Mesenchymal stem cell (in vitro differentiated cells and primary cell): ENCODE measurements around the gene HSDL1.

Source experiments
- DNase-seq: peaks from one replicate; pipeline ENCODE4 v3.0.0-alpha.2; 2013
- H2AFZ ChIP-seq: one replicate; pipeline ENCODE4 v1.6.1; 2013; ENCODE audit warnings: low read depth, mild to moderate bottlenecking, control low read depth, inconsistent platforms, low read length, moderate library complexity
- H2AK5ac ChIP-seq: 2 replicates; pipeline ENCODE4 v1.6.1; 2013; ENCODE audit warnings: low read length, moderate library complexity, mild to moderate bottlenecking, inconsistent platforms; ENCODE audit not compliant: severe bottlenecking
- H2BK120ac ChIP-seq: one replicate; pipeline ENCODE4 v1.6.1; 2013; ENCODE audit warnings: low read depth, mild to moderate bottlenecking, inconsistent platforms, low read length, moderate library complexity
- H2BK12ac ChIP-seq, 2 experiments: one replicate each; pipeline ENCODE4 v1.6.1; 2013; ENCODE audit warnings: inconsistent platforms in 2 of 2, low read length in 2 of 2, mild to moderate bottlenecking in 2 of 2, moderate library complexity in 2 of 2, control low read depth in 1 of 2
- H2BK15ac ChIP-seq: one replicate; pipeline ENCODE4 v1.6.1; 2013; ENCODE audit warnings: mild to moderate bottlenecking, low read depth, inconsistent platforms; ENCODE audit not compliant: poor library complexity, severe bottlenecking
- H2BK5ac ChIP-seq: 2 replicates; pipeline ENCODE4 v1.6.1; 2013; ENCODE audit warnings: low read depth, mild to moderate bottlenecking, low read length, control low read depth, inconsistent platforms; ENCODE audit not compliant: poor library complexity, severe bottlenecking
- H3K14ac ChIP-seq, 2 experiments: one replicate each; pipeline ENCODE4 v1.6.1; 2013; ENCODE audit warnings: inconsistent platforms in 2 of 2, low read length in 2 of 2, control low read depth in 1 of 2, mild to moderate bottlenecking in 1 of 2, moderate library complexity in 1 of 2
- H3K18ac ChIP-seq, 2 experiments: one replicate each; pipeline ENCODE4 v1.6.1; 2013; ENCODE audit warnings: inconsistent platforms in 2 of 2, low read length in 2 of 2, control low read depth in 1 of 2, low read depth in 1 of 2, mild to moderate bottlenecking in 1 of 2
- H3K23ac ChIP-seq, 2 experiments: one replicate each; pipeline ENCODE4 v1.6.1; 2013; ENCODE audit warnings: inconsistent platforms in 2 of 2, low read length in 2 of 2, mild to moderate bottlenecking in 2 of 2, moderate library complexity in 2 of 2, control low read depth in 1 of 2
- H3K27ac ChIP-seq: 2 replicates; pipeline ENCODE4 v1.5.1; 2013; ENCODE audit warnings: mild to moderate bottlenecking, moderate library complexity, low read length, control low read depth, inconsistent platforms; ENCODE audit not compliant: poor library complexity, severe bottlenecking
- H3K27me3 ChIP-seq, 2 experiments: 2 replicates each; pipeline versions ENCODE4 v1.6.1 to v1.7.0; 2013; ENCODE audit warnings: low read length in 2 of 2, mild to moderate bottlenecking in 2 of 2, moderate library complexity in 2 of 2, control low read depth in 1 of 2, inconsistent platforms in 1 of 2; ENCODE audit not compliant: control insufficient read depth in 1 of 2, insufficient read depth in 1 of 2
- H3K36me3 ChIP-seq, 2 experiments: 2 replicates each; pipeline versions ENCODE4 v1.6.1 to v1.7.0; 2013; ENCODE audit warnings: low read length in 2 of 2, control low read depth in 1 of 2, inconsistent platforms in 1 of 2, low read depth in 1 of 2, mild to moderate bottlenecking in 1 of 2; ENCODE audit not compliant: insufficient read depth in 2 of 2, control insufficient read depth in 1 of 2
- H3K4ac ChIP-seq, 2 experiments: one replicate each; pipeline ENCODE4 v1.6.1; 2013; ENCODE audit warnings: inconsistent platforms in 2 of 2, low read length in 2 of 2, mild to moderate bottlenecking in 2 of 2, moderate library complexity in 2 of 2, control low read depth in 1 of 2, low read depth in 1 of 2
- H3K4me1 ChIP-seq: 2 replicates; pipeline ENCODE4 v1.6.1; 2013; ENCODE audit warnings: low read depth, low read length, control low read depth; ENCODE audit not compliant: control insufficient read depth, insufficient read depth
- H3K4me2 ChIP-seq: 2 replicates; pipeline ENCODE4 v1.6.1; 2013; ENCODE audit warnings: low read length, mild to moderate bottlenecking, inconsistent platforms; ENCODE audit not compliant: poor library complexity, severe bottlenecking
- H3K4me3 ChIP-seq, 2 experiments: 2 replicates each; pipeline versions ENCODE4 v1.5.1 to v1.7.0; 2013; ENCODE audit warnings: low read length in 2 of 2, mild to moderate bottlenecking in 2 of 2, control low read depth in 1 of 2, low read depth in 1 of 2; ENCODE audit not compliant: insufficient read depth in 1 of 2
- H3K79me1 ChIP-seq: replicated peaks from 2 replicates; pipeline ENCODE4 v1.6.1; 2013; ENCODE audit warnings: mild to moderate bottlenecking, control low read depth, low read length, inconsistent platforms; ENCODE audit not compliant: poor library complexity, severe bottlenecking
- H3K9ac ChIP-seq: 2 replicates; pipeline ENCODE4 v1.7.0; 2013; ENCODE audit warnings: mild to moderate bottlenecking, low read length, moderate library complexity
- H3K9me3 ChIP-seq: 2 replicates; pipeline ENCODE4 v1.7.0; 2013; ENCODE audit warnings: mild to moderate bottlenecking, low read length; ENCODE audit not compliant: control insufficient read depth
- H4K8ac ChIP-seq: one replicate; pipeline ENCODE4 v1.6.1; 2013; ENCODE audit warnings: inconsistent platforms, mild to moderate bottlenecking, low read length, moderate library complexity
- H4K91ac ChIP-seq: one replicate; pipeline ENCODE4 v1.6.1; 2013; ENCODE audit warnings: mild to moderate bottlenecking, low read length, inconsistent platforms
- WGBS: methylation state at CpG from one replicate; pipeline ENCODE4 v1.1.7; 2013; ENCODE audit warnings: mixed read lengths; 5-methylcytosine and 5-hydroxymethylcytosine counted together

Gene HSDL1

GRCh38 chr16:84155226-84155625 lies 10.2 kb upstream of the HSDL1 start:
- H3K9ac ChIP-seq, result no peak overlapping the region
- H3K23ac ChIP-seq, result no peak overlapping the region
- H2AFZ ChIP-seq, result no peak overlapping the region
- no peak overlapping the region for H3K14ac ChIP-seq
- H2BK12ac ChIP-seq, result no peak overlapping the region
- H3K27me3 ChIP-seq, result peaks cover 28 to 52% of the 10 kb centered on the region in 2 experiments
- no peak overlapping the region for H3K4me2 ChIP-seq
- H4K8ac ChIP-seq, result no peak overlapping the region
- H3K4me3 ChIP-seq, result no peak overlapping the region
- H2AK5ac ChIP-seq, result no peak overlapping the region
- no peak overlapping the region for H3K4ac ChIP-seq
- no peak overlapping the region for H2BK120ac ChIP-seq
- no peak for DNase-seq
- no peak overlapping the region for H2BK5ac ChIP-seq
- H3K18ac ChIP-seq, result no peak overlapping the region
- H3K36me3 ChIP-seq, result no peaks in the 10 kb centered on the region
- 92% methylated on average over 4 of the region's 4 CpGs for whole genome bisulfite sequencing
- H3K27ac ChIP-seq, result no peak overlapping the region
- peaks cover 5% of the 10 kb centered on the region for H3K4me1 ChIP-seq
- no peak overlapping the region for H4K91ac ChIP-seq
- no peak overlapping the region for H2BK15ac ChIP-seq
- no peaks in the 10 kb centered on the region for H3K79me1 ChIP-seq
- H3K9me3 ChIP-seq, result no peaks in the 10 kb centered on the region

GRCh38 chr16:84153660-84154214 lies 8.8 kb upstream of the HSDL1 start:
- H3K79me1 ChIP-seq, result no peaks in the 10 kb centered on the region
- H4K91ac ChIP-seq, result no peak overlapping the region
- no peak overlapping the region for H3K4me3 ChIP-seq
- no peak overlapping the region for H2BK120ac ChIP-seq
- no peaks in the 10 kb centered on the region for H3K36me3 ChIP-seq
- H3K23ac ChIP-seq, result no peak overlapping the region
- no peak overlapping the region for H2BK5ac ChIP-seq
- no peak overlapping the region for H3K14ac ChIP-seq
- no peak overlapping the region for H2BK15ac ChIP-seq
- H2AK5ac ChIP-seq, result no peak overlapping the region
- no peak overlapping the region for H3K27ac ChIP-seq
- no peak overlapping the region for H2BK12ac ChIP-seq
- no peak overlapping the region for H3K9ac ChIP-seq
- peaks cover 21 to 39% of the 10 kb centered on the region in 2 experiments for H3K27me3 ChIP-seq
- no peaks in the 10 kb centered on the region for H3K9me3 ChIP-seq
- no peak overlapping the region for H3K4me2 ChIP-seq
- WGBS, result 63% methylated on average over 8 of the region's 8 CpGs
- H2AFZ ChIP-seq, result no peak overlapping the region
- no peak for DNase-seq
- H3K4me1 ChIP-seq, result peaks cover 5% of the 10 kb centered on the region
- H3K4ac ChIP-seq, result no peak overlapping the region
- H4K8ac ChIP-seq, result no peak overlapping the region
- H3K18ac ChIP-seq, result no peak overlapping the region

GRCh38 chr16:84150926-84151325 lies 5.9 kb upstream of the HSDL1 start:
- DNase-seq, result no peak
- H2BK120ac ChIP-seq, result no peak overlapping the region
- no peak overlapping the region for H2BK5ac ChIP-seq
- no peak overlapping the region for H4K91ac ChIP-seq
- H3K4me1 ChIP-seq, result peaks cover 3% of the 10 kb centered on the region
- 79% methylated on average over 2 of the region's 3 CpGs for WGBS
- H3K14ac ChIP-seq, result no peak overlapping the region
- H2AFZ ChIP-seq, result no peak overlapping the region
- H3K4me2 ChIP-seq, result no peak overlapping the region
- H2BK12ac ChIP-seq, result no peak overlapping the region
- H3K36me3 ChIP-seq, result no peaks in the 10 kb centered on the region
- no peak overlapping the region for H3K18ac ChIP-seq
- H3K4me3 ChIP-seq, result no peak overlapping the region
- H3K4ac ChIP-seq, result no peak overlapping the region
- H2AK5ac ChIP-seq, result no peak overlapping the region
- H3K79me1 ChIP-seq, result no peaks in the 10 kb centered on the region
- H3K9ac ChIP-seq, result no peak overlapping the region
- H3K27ac ChIP-seq, result no peak overlapping the region
- H2BK15ac ChIP-seq, result no peak overlapping the region
- no peaks in the 10 kb centered on the region for H3K9me3 ChIP-seq
- H3K23ac ChIP-seq, result no peak overlapping the region
- H4K8ac ChIP-seq, result no peak overlapping the region
- peaks cover 18 to 38% of the 10 kb centered on the region in 2 experiments for H3K27me3 ChIP-seq

- H2AFZ ChIP-seq, result peak overlapping the region; percentile 57
- H3K23ac ChIP-seq, result peak overlapping the region in 1 of 2 experiments; percentile 32
- no peak overlapping the region for H3K14ac ChIP-seq
- no peak overlapping the region for H2BK5ac ChIP-seq
- peak overlapping the region; percentile 87 for H3K9ac ChIP-seq
- peak overlapping the region; percentile 80 for H2BK120ac ChIP-seq
- 2% methylated on average over 31 of the region's 39 CpGs for WGBS
- no peaks in the 10 kb centered on the region for H3K9me3 ChIP-seq
- no peak overlapping the region for H4K8ac ChIP-seq
- no peak overlapping the region for H2AK5ac ChIP-seq
- no peaks in the 10 kb centered on the region for H3K36me3 ChIP-seq
- peak; percentile 41 for DNase-seq
- H3K79me1 ChIP-seq, result peaks cover 14% of the 10 kb centered on the region
- H3K4me3 ChIP-seq, result peak overlapping the region; percentile 91 to 96
- H3K18ac ChIP-seq, result peak overlapping the region; percentile 87 to 95
- H3K4me2 ChIP-seq, result peak overlapping the region; percentile 81
- H3K4ac ChIP-seq, result peak overlapping the region in 1 of 2 experiments; percentile 26
- no peak overlapping the region for H2BK12ac ChIP-seq
- peaks cover 6 to 15% of the 10 kb centered on the region in 2 experiments for H3K27me3 ChIP-seq
- H4K91ac ChIP-seq, result no peak overlapping the region
- peaks cover 6% of the 10 kb centered on the region for H3K4me1 ChIP-seq
- no peak overlapping the region for H2BK15ac ChIP-seq
- H3K27ac ChIP-seq, result no peak overlapping the region
Observed at GRCh38 chr16:84144209-84144858, 643 bp downstream of the HSDL1 start.
